ENCODE measurements around the gene PPARG. TPM values are rescaled to one million over a fixed set of nuclear protein-coding genes. Genes with fewer than 3 reads are reported as not detected.
"Not testable (repeated sequence)": the region's sequence is repeated elsewhere in the genome, so short reads cannot be mapped to it uniquely, and the experiment has no call there.

The PPARG gene
- total RNA-seq, 4 donors from 2014 or later = 20.0 to 64.2 (median 29.6) TPM

GRCh38 chr3:12249519-12249918, 39.4 kb upstream of the PPARG start:
- 94 to 98% methylated on average over 2 of the region's 2 CpGs for WGBS, 2 donors
- Histone ChIP-seq H3K36me3 (no peaks in the 10 kb centered on the region), H3K9me3 (peaks cover 0 to 11% (median 3%) of the 10 kb centered on the region in 4 donors), H3K4me1 (no peaks in the 10 kb centered on the region), H3K4me3 (no peak overlapping the region), H3K27ac (no peak overlapping the region), H3K27me3 (no peaks in the 10 kb centered on the region)
- no peak for DNase-seq (ENCODE audit: low spot score in 2 of 2)
- no peak for TF ChIP-seq CTCF (IDR thresholded peaks at IDR 0.05)
- no peak for TF ChIP-seq EP300 (IDR thresholded peaks at IDR 0.05)
- TF ChIP-seq POLR2A (IDR thresholded peaks at IDR 0.05) = no peak

GRCh38 chr3:12252889-12253288, 36.0 kb upstream of the PPARG start:
- TF ChIP-seq CTCF (IDR thresholded peaks at IDR 0.05) = no peak
- no peak for TF ChIP-seq POLR2A (IDR thresholded peaks at IDR 0.05)
- TF ChIP-seq EP300 (IDR thresholded peaks at IDR 0.05) = no peak
- H3K9me3 ChIP-seq = peaks cover 0 to 11% (median 3%) of the 10 kb centered on the region in 4 donors
- WGBS, 2 donors = 89 to 91% methylated on average over 5 of the region's 5 CpGs
- no peaks in the 10 kb centered on the region for H3K4me1 ChIP-seq
- DNase-seq (ENCODE audit: low spot score in 2 of 2) = no peak
- no peak overlapping the region for H3K27ac ChIP-seq
- H3K4me3 ChIP-seq = no peak overlapping the region
- no peaks in the 10 kb centered on the region for H3K36me3 ChIP-seq
- no peaks in the 10 kb centered on the region for H3K27me3 ChIP-seq

- Histone ChIP-seq H3K9me3 (peaks cover 0 to 11% (median 3%) of the 10 kb centered on the region in 4 donors), H3K27ac (no peak overlapping the region), H3K27me3 (no peaks in the 10 kb centered on the region), H3K36me3 (no peaks in the 10 kb centered on the region), H3K4me1 (no peaks in the 10 kb centered on the region), H3K4me3 (no peak overlapping the region)
- WGBS, 2 donors = 64 to 68% methylated on average over 10 of the region's 10 CpGs
- DNase-seq (ENCODE audit: low spot score in 2 of 2) = no peak
- TF ChIP-seq EP300 (IDR thresholded peaks at IDR 0.05) = no peak
- TF ChIP-seq CTCF (IDR thresholded peaks at IDR 0.05) = no peak
- no peak for TF ChIP-seq POLR2A (IDR thresholded peaks at IDR 0.05)
Observed at GRCh38 chr3:12253516-12254343, 35.1 kb upstream of the PPARG start.

DNA sequence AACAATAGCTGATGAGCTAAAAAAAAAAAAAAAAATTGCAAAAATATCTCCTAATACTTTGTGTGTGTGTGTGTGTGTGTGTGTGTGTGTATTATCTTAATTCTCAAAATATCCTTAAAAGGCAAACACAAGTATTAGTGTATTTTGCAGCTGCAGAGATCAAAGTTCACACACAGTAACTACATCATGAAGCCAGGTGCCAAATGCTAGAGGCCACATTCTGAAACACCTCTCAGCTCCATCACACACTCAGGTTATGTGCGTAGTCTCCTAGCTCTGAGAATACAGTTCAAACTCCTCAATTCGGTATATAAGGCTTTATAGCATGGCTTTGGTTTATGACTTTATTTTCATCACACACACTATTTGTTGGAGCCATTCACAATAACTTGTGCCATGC, 33.5 kb upstream of the PPARG start:
- Histone ChIP-seq H3K36me3 (no peaks in the 10 kb centered on the region), H3K9me3 (peaks cover 0 to under 1% (median 0%) of the 10 kb centered on the region in 4 donors), H3K4me3 (no peak overlapping the region), H3K4me1 (no peaks in the 10 kb centered on the region), H3K27me3 (no peaks in the 10 kb centered on the region), H3K27ac (no peak overlapping the region)
- no peak for DNase-seq (ENCODE audit: low spot score in 2 of 2)
- 82 to 91% methylated on average over 2 of the region's 2 CpGs for WGBS, 2 donors
- no peak for TF ChIP-seq POLR2A (IDR thresholded peaks at IDR 0.05)
- no peak for TF ChIP-seq EP300 (IDR thresholded peaks at IDR 0.05)
- TF ChIP-seq CTCF (IDR thresholded peaks at IDR 0.05) = no peak

GRCh38 chr3:12258911-12259310, 30.0 kb upstream of the PPARG start:
- H3K9me3 ChIP-seq = no peaks in the 10 kb centered on the region
- no peaks in the 10 kb centered on the region for H3K27me3 ChIP-seq
- DNase-seq (ENCODE audit: low spot score in 2 of 2) = no peak
- TF ChIP-seq EP300 (IDR thresholded peaks at IDR 0.05) (no peak), POLR2A (IDR thresholded peaks at IDR 0.05) (no peak), CTCF (IDR thresholded peaks at IDR 0.05) (no peak)
- no peak overlapping the region for H3K27ac ChIP-seq
- H3K36me3 ChIP-seq = no peaks in the 10 kb centered on the region
- no peak overlapping the region for H3K4me3 ChIP-seq
- H3K4me1 ChIP-seq = no peaks in the 10 kb centered on the region

GRCh38 chr3:12262173-12262572, 26.7 kb upstream of the PPARG start:
- not testable (repeated sequence) for H3K27me3 ChIP-seq; H3K27ac ChIP-seq; H3K9me3 ChIP-seq; H3K4me3 ChIP-seq; DNase-seq (ENCODE audit: low spot score in 2 of 2); H3K36me3 ChIP-seq
- WGBS, 2 donors = 91 to 95% methylated on average over 8 of the region's 8 CpGs
- H3K4me1 ChIP-seq = peaks cover 0 to 22% (median 3%) of the 10 kb centered on the region in 4 donors
